Measurements from ENCODE around the gene URB2. TPM values are rescaled to one million over a fixed set of nuclear protein-coding genes. Genes with fewer than 3 reads are reported as not detected.

Gene URB2
- total and polyA plus RNA-seq, 2 experiments from 2014 or later: 7.6 to 44.3 TPM

DNA sequence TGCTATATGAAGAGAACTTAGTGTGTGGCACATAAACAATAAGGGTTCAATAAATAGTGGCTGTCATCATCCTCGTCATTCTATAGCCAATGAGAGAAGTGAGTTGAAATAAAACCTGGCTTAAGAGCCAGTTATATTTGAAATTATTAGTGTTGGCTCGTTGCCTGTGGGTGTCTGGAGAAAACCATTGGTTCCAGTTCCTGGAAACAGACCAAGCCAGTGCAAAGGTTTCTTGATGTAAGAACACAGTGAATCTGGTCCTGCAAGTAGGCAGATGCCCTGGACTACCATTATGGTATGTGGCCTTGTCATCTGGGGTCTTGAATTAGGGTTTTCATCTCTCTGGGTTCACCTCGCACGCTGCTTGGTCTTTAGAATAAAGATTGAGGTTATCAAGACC lies 43.3 kb downstream of the URB2 start (continued):
- TF ChIP-seq, protein P1, sequence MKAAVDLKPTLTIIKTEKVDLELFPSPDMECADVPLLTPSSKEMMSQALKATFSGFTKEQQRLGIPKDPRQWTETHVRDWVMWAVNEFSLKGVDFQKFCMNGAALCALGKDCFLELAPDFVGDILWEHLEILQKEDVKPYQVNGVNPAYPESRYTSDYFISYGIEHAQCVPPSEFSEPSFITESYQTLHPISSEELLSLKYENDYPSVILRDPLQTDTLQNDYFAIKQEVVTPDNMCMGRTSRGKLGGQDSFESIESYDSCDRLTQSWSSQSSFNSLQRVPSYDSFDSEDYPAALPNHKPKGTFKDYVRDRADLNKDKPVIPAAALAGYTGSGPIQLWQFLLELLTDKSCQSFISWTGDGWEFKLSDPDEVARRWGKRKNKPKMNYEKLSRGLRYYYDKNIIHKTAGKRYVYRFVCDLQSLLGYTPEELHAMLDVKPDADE (IDR thresholded peaks at IDR 0.05): no peak
- TF ChIP-seq EZH2phosphoT487 (IDR thresholded peaks at IDR 0.05; ENCODE audit: unreplicated experiment): no peak
- no peak for TF ChIP-seq ZNF114 (CRISPR knock-in tag; IDR thresholded peaks at IDR 0.05)

DNA sequence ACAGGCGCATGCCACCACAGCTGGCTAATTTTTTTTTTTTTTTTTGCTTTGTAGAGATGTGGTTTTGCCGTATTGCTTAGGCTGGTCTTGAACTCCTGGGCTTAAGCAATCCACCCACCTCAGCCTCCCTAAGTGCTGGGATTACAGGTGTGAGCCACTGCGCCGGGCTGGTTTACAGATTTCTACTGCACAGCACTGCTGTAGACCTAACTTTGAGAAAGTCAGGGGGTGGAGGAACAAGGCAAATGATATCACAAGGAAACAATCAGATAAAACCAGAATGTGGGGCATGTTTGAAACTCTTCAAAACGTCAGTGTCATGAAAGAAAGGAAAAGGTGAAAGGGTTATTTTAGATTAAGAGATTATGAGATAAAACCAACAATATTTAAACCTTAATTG lies 45.3 kb downstream of the URB2 start:
- no peaks in the 10 kb centered on the region for H3K9me2 ChIP-seq (ENCODE audit: insufficient read depth)
- TF ChIP-seq EZH2 (IDR thresholded peaks at IDR 0.05; ENCODE audit: low read depth, unreplicated experiment): no peak
- TF ChIP-seq, protein P2, sequence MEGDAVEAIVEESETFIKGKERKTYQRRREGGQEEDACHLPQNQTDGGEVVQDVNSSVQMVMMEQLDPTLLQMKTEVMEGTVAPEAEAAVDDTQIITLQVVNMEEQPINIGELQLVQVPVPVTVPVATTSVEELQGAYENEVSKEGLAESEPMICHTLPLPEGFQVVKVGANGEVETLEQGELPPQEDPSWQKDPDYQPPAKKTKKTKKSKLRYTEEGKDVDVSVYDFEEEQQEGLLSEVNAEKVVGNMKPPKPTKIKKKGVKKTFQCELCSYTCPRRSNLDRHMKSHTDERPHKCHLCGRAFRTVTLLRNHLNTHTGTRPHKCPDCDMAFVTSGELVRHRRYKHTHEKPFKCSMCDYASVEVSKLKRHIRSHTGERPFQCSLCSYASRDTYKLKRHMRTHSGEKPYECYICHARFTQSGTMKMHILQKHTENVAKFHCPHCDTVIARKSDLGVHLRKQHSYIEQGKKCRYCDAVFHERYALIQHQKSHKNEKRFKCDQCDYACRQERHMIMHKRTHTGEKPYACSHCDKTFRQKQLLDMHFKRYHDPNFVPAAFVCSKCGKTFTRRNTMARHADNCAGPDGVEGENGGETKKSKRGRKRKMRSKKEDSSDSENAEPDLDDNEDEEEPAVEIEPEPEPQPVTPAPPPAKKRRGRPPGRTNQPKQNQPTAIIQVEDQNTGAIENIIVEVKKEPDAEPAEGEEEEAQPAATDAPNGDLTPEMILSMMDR (conservative IDR thresholded peaks at IDR 0.05; ENCODE audit: low read depth in 2 of 2): no peak
- TF ChIP-seq, protein P3, sequence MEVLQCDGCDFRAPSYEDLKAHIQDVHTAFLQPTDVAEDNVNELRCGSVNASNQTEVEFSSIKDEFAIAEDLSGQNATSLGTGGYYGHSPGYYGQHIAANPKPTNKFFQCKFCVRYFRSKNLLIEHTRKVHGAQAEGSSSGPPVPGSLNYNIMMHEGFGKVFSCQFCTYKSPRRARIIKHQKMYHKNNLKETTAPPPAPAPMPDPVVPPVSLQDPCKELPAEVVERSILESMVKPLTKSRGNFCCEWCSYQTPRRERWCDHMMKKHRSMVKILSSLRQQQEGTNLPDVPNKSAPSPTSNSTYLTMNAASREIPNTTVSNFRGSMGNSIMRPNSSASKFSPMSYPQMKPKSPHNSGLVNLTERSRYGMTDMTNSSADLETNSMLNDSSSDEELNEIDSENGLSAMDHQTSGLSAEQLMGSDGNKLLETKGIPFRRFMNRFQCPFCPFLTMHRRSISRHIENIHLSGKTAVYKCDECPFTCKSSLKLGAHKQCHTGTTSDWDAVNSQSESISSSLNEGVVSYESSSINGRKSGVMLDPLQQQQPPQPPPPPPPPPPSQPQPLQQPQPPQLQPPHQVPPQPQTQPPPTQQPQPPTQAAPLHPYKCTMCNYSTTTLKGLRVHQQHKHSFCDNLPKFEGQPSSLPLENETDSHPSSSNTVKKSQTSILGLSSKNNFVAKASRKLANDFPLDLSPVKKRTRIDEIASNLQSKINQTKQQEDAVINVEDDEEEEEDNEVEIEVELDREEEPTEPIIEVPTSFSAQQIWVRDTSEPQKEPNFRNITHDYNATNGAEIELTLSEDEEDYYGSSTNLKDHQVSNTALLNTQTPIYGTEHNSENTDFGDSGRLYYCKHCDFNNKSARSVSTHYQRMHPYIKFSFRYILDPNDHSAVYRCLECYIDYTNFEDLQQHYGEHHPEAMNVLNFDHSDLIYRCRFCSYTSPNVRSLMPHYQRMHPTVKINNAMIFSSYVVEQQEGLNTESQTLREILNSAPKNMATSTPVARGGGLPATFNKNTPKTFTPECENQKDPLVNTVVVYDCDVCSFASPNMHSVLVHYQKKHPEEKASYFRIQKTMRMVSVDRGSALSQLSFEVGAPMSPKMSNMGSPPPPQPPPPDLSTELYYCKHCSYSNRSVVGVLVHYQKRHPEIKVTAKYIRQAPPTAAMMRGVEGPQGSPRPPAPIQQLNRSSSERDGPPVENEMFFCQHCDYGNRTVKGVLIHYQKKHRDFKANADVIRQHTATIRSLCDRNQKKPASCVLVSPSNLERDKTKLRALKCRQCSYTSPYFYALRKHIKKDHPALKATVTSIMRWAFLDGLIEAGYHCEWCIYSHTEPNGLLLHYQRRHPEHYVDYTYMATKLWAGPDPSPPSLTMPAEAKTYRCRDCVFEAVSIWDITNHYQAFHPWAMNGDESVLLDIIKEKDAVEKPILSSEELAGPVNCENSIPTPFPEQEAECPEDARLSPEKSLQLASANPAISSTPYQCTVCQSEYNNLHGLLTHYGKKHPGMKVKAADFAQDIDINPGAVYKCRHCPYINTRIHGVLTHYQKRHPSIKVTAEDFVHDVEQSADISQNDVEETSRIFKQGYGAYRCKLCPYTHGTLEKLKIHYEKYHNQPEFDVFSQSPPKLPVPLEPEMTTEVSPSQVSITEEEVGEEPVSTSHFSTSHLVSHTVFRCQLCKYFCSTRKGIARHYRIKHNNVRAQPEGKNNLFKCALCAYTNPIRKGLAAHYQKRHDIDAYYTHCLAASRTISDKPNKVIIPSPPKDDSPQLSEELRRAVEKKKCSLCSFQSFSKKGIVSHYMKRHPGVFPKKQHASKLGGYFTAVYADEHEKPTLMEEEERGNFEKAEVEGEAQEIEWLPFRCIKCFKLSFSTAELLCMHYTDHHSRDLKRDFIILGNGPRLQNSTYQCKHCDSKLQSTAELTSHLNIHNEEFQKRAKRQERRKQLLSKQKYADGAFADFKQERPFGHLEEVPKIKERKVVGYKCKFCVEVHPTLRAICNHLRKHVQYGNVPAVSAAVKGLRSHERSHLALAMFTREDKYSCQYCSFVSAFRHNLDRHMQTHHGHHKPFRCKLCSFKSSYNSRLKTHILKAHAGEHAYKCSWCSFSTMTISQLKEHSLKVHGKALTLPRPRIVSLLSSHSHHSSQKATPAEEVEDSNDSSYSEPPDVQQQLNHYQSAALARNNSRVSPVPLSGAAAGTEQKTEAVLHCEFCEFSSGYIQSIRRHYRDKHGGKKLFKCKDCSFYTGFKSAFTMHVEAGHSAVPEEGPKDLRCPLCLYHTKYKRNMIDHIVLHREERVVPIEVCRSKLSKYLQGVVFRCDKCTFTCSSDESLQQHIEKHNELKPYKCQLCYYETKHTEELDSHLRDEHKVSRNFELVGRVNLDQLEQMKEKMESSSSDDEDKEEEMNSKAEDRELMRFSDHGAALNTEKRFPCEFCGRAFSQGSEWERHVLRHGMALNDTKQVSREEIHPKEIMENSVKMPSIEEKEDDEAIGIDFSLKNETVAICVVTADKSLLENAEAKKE (CRISPR knock-in tag; IDR thresholded peaks at IDR 0.05): no peak
- TF ChIP-seq ZNF114 (CRISPR knock-in tag; IDR thresholded peaks at IDR 0.05): no peak
- no peak for TF ChIP-seq CREB1 (CRISPR knock-in tag; IDR thresholded peaks at IDR 0.05; ENCODE audit: low read depth)
- TF ChIP-seq JUNB (IDR thresholded peaks at IDR 0.05; ENCODE audit: unreplicated experiment): no peak
- no peak for TF ChIP-seq ZNF331 (CRISPR knock-in tag; IDR thresholded peaks at IDR 0.05; ENCODE audit: low read depth)
- no peak for TF ChIP-seq STAT1 (IDR thresholded peaks at IDR 0.05; ENCODE audit: unreplicated experiment)
- TF ChIP-seq EZH2phosphoT487 (IDR thresholded peaks at IDR 0.05; ENCODE audit: unreplicated experiment): no peak
- TF ChIP-seq, protein P1 (IDR thresholded peaks at IDR 0.05): no peak
- no peak for TF ChIP-seq POLR2AphosphoS5 (IDR thresholded peaks at IDR 0.05; ENCODE audit: low read depth)
- TF ChIP-seq NANOG (IDR thresholded peaks at IDR 0.05; ENCODE audit: borderline replicate concordance): no peak

More for the DNA sequence above, 45.3 kb downstream of the URB2 start:
- Histone ChIP-seq H3K27me3 (ENCODE audit: insufficient read depth) (no peaks in the 10 kb centered on the region), H4K20me1 (replicated peaks; ENCODE audit: insufficient read depth) (no peaks in the 10 kb centered on the region), H3K27ac (ENCODE audit: low read depth) (no peak overlapping the region), H3K36me3 (ENCODE audit: insufficient read depth) (no peaks in the 10 kb centered on the region), H3K4me1 (ENCODE audit: insufficient read depth) (no peaks in the 10 kb centered on the region), H3F3A (replicated peaks; ENCODE audit: low read depth) (no peaks in the 10 kb centered on the region), H2AFZ (no peak overlapping the region), H3K79me2 (replicated peaks; ENCODE audit: insufficient read depth) (no peaks in the 10 kb centered on the region), H3K4me2 (no peak overlapping the region), H3K4me3 (no peak overlapping the region)
- no peak for DNase-seq (ENCODE audit: low spot score)
- Mint-ChIP-seq H3K4me3 (no peak overlapping the region), H3K4me1 (no peaks in the 10 kb centered on the region; the same call in 2 of the 3 replicates), H3K27ac (no peak overlapping the region), H3K9me3 (no peaks in the 10 kb centered on the region), H3K36me3 (ENCODE audit: low read depth) (no peaks in the 10 kb centered on the region), H3K27me3 (ENCODE audit: insufficient read depth, low read depth, poor library complexity) (peaks cover 2% of the 10 kb centered on the region)
- no peak for ATAC-seq
